ENCODE measurements around the gene QSOX1. TPM values are rescaled to one million over a fixed set of nuclear protein-coding genes. Genes with fewer than 3 reads are reported as not detected.

Gene QSOX1
- total and polyA plus RNA-seq, 8 donors, result 145 to 482 (median 190) TPM

DNA sequence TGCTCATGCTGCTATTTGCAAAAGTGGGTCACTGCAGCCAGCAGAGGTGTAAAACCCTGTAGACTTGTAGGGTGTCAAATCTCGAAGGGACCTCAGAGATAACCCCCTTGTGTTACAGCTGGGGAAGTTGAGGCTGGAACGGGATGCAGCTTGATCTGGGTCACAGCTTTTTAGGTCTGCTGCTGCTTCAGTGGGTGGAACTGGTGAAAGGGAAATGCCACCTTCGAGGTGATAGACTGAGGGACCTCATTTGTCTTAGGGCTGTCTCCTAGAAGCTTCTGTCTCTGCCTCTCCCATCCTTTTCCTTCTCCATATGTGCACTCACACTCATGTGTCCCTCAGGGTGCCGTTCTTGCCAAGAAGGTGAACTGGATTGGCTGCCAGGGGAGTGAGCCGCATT, 35.4 kb downstream of the QSOX1 start:
- no peak overlapping the region for H3K4me3 ChIP-seq
- no peak overlapping the region for H3K27ac ChIP-seq
- peaks cover 0 to 99% of the 10 kb centered on the region in 2 donors for H3K36me3 ChIP-seq
- no peak for ATAC-seq
- no peak for DNase-seq
- TF ChIP-seq, protein P1, sequence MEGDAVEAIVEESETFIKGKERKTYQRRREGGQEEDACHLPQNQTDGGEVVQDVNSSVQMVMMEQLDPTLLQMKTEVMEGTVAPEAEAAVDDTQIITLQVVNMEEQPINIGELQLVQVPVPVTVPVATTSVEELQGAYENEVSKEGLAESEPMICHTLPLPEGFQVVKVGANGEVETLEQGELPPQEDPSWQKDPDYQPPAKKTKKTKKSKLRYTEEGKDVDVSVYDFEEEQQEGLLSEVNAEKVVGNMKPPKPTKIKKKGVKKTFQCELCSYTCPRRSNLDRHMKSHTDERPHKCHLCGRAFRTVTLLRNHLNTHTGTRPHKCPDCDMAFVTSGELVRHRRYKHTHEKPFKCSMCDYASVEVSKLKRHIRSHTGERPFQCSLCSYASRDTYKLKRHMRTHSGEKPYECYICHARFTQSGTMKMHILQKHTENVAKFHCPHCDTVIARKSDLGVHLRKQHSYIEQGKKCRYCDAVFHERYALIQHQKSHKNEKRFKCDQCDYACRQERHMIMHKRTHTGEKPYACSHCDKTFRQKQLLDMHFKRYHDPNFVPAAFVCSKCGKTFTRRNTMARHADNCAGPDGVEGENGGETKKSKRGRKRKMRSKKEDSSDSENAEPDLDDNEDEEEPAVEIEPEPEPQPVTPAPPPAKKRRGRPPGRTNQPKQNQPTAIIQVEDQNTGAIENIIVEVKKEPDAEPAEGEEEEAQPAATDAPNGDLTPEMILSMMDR (IDR thresholded peaks at IDR 0.05), result no peak
- intact Hi-C loops (cut with DNase I), result no loop called here
- H3K27me3 ChIP-seq, result no peaks in the 10 kb centered on the region
- H3K4me1 ChIP-seq, result no peaks in the 10 kb centered on the region
- H3K9me3 ChIP-seq, result no peaks in the 10 kb centered on the region

DNA sequence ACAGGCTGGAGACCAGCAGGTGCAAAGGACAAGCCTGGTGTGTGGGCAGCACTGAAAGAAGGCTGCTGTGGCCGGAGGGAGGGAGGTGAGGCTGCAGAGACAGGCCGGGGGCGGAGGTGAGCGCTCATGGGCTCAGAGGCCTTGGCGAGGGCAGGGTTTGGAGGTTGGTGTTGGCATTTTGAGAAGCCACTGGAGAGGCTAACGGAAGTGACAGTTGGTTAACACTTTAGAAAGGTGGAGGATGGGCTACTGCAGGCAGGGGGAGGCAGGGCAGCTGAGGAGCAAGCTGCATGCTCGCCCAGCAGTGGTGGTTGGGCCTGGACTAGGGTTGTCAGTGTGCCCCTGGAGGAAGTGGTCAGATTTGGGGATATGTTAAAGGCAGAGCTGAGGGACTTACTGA, 37.5 kb downstream of the QSOX1 start:
- no peaks in the 10 kb centered on the region for H3K4me1 ChIP-seq
- H3K36me3 ChIP-seq, result peaks cover 0 to 99% of the 10 kb centered on the region in 2 donors
- no peak overlapping the region for H3K27ac ChIP-seq
- ATAC-seq (no peak), DNase-seq (no peak)
- H3K27me3 ChIP-seq, result no peaks in the 10 kb centered on the region
- H3K4me3 ChIP-seq, result no peak overlapping the region
- TF ChIP-seq, protein P1 (IDR thresholded peaks at IDR 0.05), result no peak
- intact Hi-C loops (cut with DNase I), result no loop called here
- no peaks in the 10 kb centered on the region for H3K9me3 ChIP-seq

DNA sequence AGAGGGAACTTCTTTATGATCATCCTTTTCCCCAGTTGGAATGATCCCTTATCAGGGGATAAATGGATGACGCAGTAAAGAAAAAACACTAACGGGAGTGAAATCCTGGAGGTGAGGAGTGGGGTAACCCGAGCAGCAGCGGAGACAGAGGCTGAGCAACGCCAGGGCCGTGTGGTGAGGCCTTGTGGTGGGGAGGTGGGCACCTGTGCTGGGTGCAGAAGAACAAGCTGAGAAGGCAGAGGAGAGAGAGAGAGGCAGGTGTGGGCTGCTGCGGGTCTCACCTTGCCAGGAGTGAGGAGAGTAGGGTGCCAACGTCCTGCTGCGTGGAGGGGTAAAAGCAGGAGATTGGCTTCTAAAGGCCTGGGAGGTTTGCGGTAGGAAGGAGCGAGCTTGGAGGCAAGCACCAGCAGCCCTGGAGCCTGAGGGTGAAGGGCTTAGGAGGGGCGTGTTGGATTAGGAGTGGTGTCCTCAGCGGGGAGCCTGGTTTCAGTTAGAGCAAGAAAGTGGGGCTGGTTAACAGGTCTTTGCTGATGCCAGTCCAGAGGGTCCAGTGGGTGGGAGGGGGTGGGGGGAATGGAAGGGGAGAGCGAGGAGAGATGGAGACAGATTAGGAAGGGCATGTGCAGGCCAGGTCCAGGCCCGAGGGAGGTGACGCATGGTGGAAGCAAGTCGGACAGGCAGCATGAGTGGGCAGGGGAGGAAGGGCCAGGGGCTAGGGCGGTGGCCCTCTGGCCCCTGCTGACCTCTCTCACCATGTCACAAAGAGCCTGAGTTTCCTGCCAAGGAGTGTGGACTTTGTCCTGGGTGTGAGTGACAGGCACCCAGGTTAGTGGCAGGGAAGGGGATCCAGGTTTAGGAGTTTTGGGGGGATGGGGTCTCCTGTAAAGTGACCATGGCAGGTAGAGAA, 38.7 kb downstream of the QSOX1 start:
- ATAC-seq, result no peak
- TF ChIP-seq, protein P1 (IDR thresholded peaks at IDR 0.05), result no peak
- no peaks in the 10 kb centered on the region for H3K4me1 ChIP-seq
- H3K36me3 ChIP-seq, result peaks cover 0 to 99% of the 10 kb centered on the region in 2 donors
- no peak for DNase-seq
- H3K4me3 ChIP-seq, result no peak overlapping the region
- no peaks in the 10 kb centered on the region for H3K27me3 ChIP-seq
- H3K9me3 ChIP-seq, result no peaks in the 10 kb centered on the region
- intact Hi-C loops (cut with DNase I), result no loop called here
- no peak overlapping the region for H3K27ac ChIP-seq

DNA sequence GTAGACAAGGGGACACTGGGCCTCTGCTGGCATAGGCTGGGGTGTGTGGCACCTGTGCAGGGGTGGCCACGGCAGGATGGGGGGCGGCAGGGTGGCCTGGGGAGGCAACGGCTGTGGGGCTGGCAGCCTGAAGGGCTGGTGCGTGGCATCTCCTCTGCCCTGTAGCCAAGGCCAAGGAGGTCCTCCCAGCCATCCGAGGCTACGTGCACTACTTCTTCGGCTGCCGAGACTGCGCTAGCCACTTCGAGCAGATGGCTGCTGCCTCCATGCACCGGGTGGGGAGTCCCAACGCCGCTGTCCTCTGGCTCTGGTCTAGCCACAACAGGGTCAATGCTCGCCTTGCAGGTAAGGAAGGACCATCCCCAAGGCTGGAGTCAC, 39.4 kb downstream of the QSOX1 start:
- Histone ChIP-seq H3K4me3 (no peak overlapping the region), H3K4me1 (no peaks in the 10 kb centered on the region), H3K36me3 (peaks cover 0 to 99% of the 10 kb centered on the region in 2 donors), H3K27ac (no peak overlapping the region), H3K27me3 (no peaks in the 10 kb centered on the region), H3K9me3 (no peaks in the 10 kb centered on the region)
- TF ChIP-seq, protein P1 (IDR thresholded peaks at IDR 0.05), result no peak
- intact Hi-C loops (cut with DNase I), result no loop called here
- ATAC-seq, result no peak
- no peak for DNase-seq

DNA sequence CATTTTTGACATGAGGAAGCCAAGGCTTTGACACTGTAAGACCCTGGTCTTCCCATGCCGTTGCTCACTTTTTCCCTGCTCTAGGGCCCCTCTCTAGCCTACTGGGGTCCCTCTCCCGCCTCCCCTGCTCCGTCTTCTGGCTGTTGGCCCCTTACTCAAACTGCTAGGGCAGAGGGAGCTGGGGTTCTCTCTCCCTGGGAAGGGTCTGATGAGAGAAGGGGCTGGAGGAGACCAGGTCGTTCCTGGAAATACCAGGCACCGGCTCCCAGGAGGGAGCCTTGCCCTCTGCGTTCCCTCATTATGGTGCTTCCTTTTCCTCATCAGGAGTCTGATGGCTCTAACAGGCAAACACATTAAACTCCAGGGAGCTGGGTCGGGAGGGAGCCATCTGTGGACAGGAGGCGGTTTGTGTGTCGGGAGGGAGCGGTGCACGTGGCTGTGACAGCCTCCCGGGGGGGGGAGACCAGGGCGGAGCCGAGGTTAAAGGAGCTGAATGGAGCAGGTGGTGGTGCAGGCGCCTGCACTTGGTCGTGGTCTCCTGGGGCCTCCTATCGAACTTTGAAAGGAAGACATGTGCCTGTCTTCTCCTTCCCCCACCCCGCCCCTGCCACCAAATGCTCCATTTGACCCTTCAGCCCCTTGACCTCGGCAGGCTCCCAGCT, 40.0 kb downstream of the QSOX1 start:
- H3K4me1 ChIP-seq, result no peaks in the 10 kb centered on the region
- no peak overlapping the region for H3K27ac ChIP-seq
- intact Hi-C loops (cut with DNase I), result no loop called here
- no peaks in the 10 kb centered on the region for H3K27me3 ChIP-seq
- peaks cover 0 to 100% of the 10 kb centered on the region in 2 donors for H3K36me3 ChIP-seq
- DNase-seq (no peak), ATAC-seq (no peak)
- no peak overlapping the region for H3K4me3 ChIP-seq
- H3K9me3 ChIP-seq, result no peaks in the 10 kb centered on the region
- TF ChIP-seq, protein P1 (IDR thresholded peaks at IDR 0.05), result no peak

All from left lung (tissue), 10 donors.